ENCODE measurements around the gene ATE1.

The ATE1 gene

DNA sequence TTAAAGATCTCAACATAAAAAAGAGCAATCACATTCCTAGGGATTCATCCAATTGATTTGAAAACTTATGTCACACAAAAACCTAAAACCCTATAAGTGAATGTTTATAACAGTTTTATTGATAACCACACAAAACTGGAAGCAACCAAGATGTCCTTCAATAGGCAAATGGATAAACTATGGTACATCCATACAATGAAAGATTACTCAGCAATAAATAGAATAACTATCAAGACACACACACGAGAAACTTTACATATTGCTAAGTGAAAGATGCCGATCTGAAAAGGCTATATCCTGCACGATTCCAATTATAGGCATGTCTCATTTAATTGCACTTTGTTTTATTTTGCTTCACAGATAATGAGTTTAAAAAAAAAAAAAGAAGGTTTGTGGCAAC, 83.3 kb downstream of the ATE1 start:
- Histone ChIP-seq H3K27ac (ENCODE audit: low read length) (no peak overlapping the region), H3K4me1 (ENCODE audit: low read length) (no peaks in the 10 kb centered on the region)
- TF ChIP-seq EZH2phosphoT487 (IDR thresholded peaks at IDR 0.05; ENCODE audit: low read depth) = no peak
- TF ChIP-seq, protein P1, sequence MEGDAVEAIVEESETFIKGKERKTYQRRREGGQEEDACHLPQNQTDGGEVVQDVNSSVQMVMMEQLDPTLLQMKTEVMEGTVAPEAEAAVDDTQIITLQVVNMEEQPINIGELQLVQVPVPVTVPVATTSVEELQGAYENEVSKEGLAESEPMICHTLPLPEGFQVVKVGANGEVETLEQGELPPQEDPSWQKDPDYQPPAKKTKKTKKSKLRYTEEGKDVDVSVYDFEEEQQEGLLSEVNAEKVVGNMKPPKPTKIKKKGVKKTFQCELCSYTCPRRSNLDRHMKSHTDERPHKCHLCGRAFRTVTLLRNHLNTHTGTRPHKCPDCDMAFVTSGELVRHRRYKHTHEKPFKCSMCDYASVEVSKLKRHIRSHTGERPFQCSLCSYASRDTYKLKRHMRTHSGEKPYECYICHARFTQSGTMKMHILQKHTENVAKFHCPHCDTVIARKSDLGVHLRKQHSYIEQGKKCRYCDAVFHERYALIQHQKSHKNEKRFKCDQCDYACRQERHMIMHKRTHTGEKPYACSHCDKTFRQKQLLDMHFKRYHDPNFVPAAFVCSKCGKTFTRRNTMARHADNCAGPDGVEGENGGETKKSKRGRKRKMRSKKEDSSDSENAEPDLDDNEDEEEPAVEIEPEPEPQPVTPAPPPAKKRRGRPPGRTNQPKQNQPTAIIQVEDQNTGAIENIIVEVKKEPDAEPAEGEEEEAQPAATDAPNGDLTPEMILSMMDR (IDR thresholded peaks at IDR 0.05; ENCODE audit: low read depth, low read length) = no peak

DNA sequence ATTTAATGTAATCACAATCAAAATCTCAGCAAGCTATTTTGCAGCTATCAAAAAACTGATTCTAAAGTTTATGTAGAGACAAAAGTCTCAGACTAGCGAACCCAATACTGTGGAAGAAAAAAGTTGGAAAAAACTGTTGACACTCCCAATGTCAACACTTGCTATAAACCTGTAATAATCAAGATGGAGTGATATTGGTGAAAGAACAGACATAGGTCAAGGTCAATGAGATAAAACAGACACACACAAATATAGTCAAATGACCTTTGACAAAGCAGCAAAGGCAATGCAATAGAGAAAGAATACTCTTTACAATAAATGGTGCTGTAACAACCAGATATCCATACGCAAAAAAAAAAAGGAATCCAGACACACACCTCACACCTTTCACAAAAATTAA, 84.5 kb downstream of the ATE1 start:
- TF ChIP-seq, protein P1 (IDR thresholded peaks at IDR 0.05; ENCODE audit: low read depth, low read length) = no peak
- no peak for TF ChIP-seq EZH2phosphoT487 (IDR thresholded peaks at IDR 0.05; ENCODE audit: low read depth)
- Histone ChIP-seq H3K4me3 (ENCODE audit: low read length) (no peak overlapping the region), H3K27me3 (ENCODE audit: low read depth, low read length) (no peaks in the 10 kb centered on the region), H4K20me1 (ENCODE audit: insufficient read depth, low read length) (no peaks in the 10 kb centered on the region), H3K4me2 (ENCODE audit: low read length) (no peak overlapping the region), H3K79me2 (ENCODE audit: low read length) (no peaks in the 10 kb centered on the region), H3K9me3 (ENCODE audit: insufficient read depth, low read length) (no peaks in the 10 kb centered on the region; the same call in 1 of the 2 replicates), H3K9ac (ENCODE audit: low read length) (no peak overlapping the region), H2AFZ (ENCODE audit: low read depth, low read length) (no peak overlapping the region), H3K36me3 (replicated peaks; ENCODE audit: low read depth, low read length) (peaks cover 13% of the 10 kb centered on the region), H3K4me1 (ENCODE audit: low read length) (no peaks in the 10 kb centered on the region), H3K27ac (ENCODE audit: low read length) (no peak overlapping the region)

More for the DNA sequence above, 83.3 kb downstream of the ATE1 start:
- Histone ChIP-seq H3K36me3 (replicated peaks; ENCODE audit: low read depth, low read length) (peaks cover 13% of the 10 kb centered on the region), H3K4me3 (ENCODE audit: low read length) (no peak overlapping the region), H2AFZ (ENCODE audit: low read depth, low read length) (no peak overlapping the region), H3K27me3 (ENCODE audit: low read depth, low read length) (no peaks in the 10 kb centered on the region), H3K79me2 (ENCODE audit: low read length) (no peaks in the 10 kb centered on the region), H3K4me2 (ENCODE audit: low read length) (no peak overlapping the region), H4K20me1 (ENCODE audit: insufficient read depth, low read length) (no peaks in the 10 kb centered on the region), H3K9me3 (ENCODE audit: insufficient read depth, low read length) (no peaks in the 10 kb centered on the region; the same call in 1 of the 2 replicates), H3K9ac (ENCODE audit: low read length) (no peak overlapping the region)

DNA sequence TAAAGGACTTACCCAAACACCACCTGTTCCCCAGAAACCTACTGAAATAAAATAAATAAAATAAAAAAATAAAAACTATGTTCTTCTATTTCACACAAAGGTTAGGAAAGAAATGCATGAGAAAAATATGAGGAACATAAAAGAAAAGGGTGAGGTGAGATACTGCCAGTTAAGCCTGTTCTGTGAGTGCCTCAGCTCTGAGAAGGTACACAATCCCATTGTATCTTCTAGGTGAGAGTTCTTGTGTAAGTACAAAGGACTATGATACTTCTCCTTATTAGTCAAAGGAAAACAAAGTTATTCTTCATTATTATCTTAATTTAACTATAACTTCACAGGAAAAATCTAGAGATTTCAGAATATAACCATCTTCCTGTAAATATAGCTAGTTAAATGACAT, 86.0 kb downstream of the ATE1 start:
- H3K4me3 ChIP-seq (ENCODE audit: low read length) = no peak overlapping the region
- no peaks in the 10 kb centered on the region; the same call in 1 of the 2 replicates for H3K9me3 ChIP-seq (ENCODE audit: insufficient read depth, low read length)
- no peaks in the 10 kb centered on the region for H3K27me3 ChIP-seq (ENCODE audit: low read depth, low read length)
- no peak overlapping the region for H3K9ac ChIP-seq (ENCODE audit: low read length)
- H3K4me2 ChIP-seq (ENCODE audit: low read length) = no peak overlapping the region
- TF ChIP-seq, protein P1 (IDR thresholded peaks at IDR 0.05; ENCODE audit: low read depth, low read length) = no peak
- TF ChIP-seq EZH2phosphoT487 (IDR thresholded peaks at IDR 0.05; ENCODE audit: low read depth) = no peak
- no peaks in the 10 kb centered on the region for H3K4me1 ChIP-seq (ENCODE audit: low read length)
- peaks cover 13% of the 10 kb centered on the region for H3K36me3 ChIP-seq (replicated peaks; ENCODE audit: low read depth, low read length)
- H2AFZ ChIP-seq (ENCODE audit: low read depth, low read length) = no peak overlapping the region
- no peaks in the 10 kb centered on the region for H3K79me2 ChIP-seq (ENCODE audit: low read length)
- no peaks in the 10 kb centered on the region for H4K20me1 ChIP-seq (ENCODE audit: insufficient read depth, low read length)
- H3K27ac ChIP-seq (ENCODE audit: low read length) = no peak overlapping the region

DNA sequence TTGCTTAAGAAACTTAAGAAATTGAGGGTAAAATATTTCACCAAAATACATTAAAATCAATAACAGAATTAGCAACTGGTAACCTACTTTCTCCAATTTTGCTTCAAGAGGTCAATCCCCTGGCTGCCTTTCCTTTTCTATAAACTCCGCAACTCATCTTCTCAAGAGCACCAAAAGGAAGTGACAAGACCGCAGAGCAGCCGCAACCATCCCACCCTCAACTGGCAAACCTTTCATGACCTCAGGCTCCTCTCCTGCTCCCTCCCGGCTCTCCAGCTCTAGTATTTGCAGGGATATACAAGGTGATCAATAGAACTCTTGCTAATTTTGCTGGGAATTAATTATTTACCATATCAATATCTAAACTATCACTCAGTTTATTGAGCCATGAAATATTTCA, 88.9 kb downstream of the ATE1 start:
- no peaks in the 10 kb centered on the region for H3K79me2 ChIP-seq (ENCODE audit: low read length)
- TF ChIP-seq, protein P1 (IDR thresholded peaks at IDR 0.05; ENCODE audit: low read depth, low read length) = no peak
- no peaks in the 10 kb centered on the region for H3K36me3 ChIP-seq (replicated peaks; ENCODE audit: low read depth, low read length)
- no peaks in the 10 kb centered on the region for H3K9me3 ChIP-seq (ENCODE audit: insufficient read depth, low read length)
- no peaks in the 10 kb centered on the region for H3K27me3 ChIP-seq (ENCODE audit: low read depth, low read length)
- H3K4me1 ChIP-seq (ENCODE audit: low read length) = peaks cover 3% of the 10 kb centered on the region
- H3K9ac ChIP-seq (ENCODE audit: low read length) = no peak overlapping the region
- H3K4me3 ChIP-seq (ENCODE audit: low read length) = no peak overlapping the region
- no peak overlapping the region for H3K27ac ChIP-seq (ENCODE audit: low read length)
- H4K20me1 ChIP-seq (ENCODE audit: insufficient read depth, low read length) = no peaks in the 10 kb centered on the region; the same call in 1 of the 2 replicates
- H2AFZ ChIP-seq (ENCODE audit: low read depth, low read length) = no peak overlapping the region
- no peak overlapping the region for H3K4me2 ChIP-seq (ENCODE audit: low read length)
